Measurements from ENCODE around the gene CCDC195.
A peak's percentile ranks its signal among the peaks of the same experiment; 100 is the strongest.

CCDC195 gene, protein sequence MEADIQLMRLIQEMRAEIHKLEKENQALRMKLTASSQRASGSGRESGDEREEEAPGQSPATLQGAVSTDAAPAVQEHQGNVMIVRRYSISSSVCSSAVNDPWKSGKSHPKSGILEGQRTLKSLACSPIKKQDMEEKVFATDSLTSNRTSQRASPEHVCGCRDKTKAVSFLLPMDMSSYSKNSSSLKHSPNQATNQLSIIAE
- 0 reads per million in 4 donors for total RNA-seq

DNA sequence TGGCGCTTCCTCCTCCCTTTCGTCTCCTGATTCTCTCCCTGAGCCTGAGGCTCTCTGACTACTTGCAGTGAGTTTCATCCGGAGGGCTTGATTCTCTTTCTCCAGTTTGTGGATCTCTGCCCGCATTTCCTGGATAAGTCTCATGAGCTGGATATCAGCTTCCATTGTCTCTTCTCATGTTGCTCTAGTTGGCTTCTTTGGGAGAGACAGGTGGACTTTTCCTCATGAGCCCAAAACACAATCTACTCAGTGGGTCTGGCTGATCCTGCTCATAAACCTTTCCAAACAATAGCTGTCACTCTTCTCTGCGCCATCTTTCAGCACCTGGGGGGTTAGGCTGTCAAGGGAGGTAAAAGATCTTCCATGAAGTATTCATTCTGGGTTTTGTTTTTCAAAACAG, at the start of gene CCDC195:
TSS of gene CCDC195 (minus strand) at position 165 of the 400 bp plus-strand sequence. CDS start at position 165, 0 bp downstream.
- DNase-seq, result no peak

DNA sequence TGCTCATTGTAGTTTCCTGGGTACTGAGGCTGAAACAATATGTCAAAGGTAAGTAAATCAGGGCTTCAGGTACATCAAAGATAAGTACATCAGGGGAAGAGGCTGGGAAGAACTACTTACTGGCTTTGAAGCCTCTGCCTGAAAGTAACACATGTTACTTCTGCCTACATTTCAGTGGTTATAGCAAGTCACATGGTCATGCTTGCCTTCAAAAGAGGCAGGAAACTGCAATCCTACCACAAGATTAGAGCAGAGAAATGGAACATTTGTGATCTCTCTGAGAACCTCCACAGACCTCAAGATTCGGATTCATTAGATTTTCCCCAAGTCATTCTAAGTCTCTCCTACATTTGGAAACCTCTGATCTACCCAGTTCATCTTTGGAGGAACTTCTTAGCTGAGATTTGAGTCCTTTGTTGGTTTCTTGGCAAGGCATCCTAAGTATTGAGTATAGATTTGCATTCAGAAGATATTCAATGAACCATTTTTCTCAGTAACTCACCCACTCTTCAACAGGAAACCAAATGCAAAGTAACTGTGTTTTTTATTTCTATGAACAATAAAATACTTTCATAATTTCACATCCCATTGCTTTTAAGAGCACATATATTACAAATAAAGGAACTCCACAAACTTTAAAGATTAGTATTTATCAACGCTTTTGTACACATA, 48.5 kb upstream of the CCDC195 start:
- DNase-seq, result peak in 1 of 5 donors; percentile 26

DNA sequence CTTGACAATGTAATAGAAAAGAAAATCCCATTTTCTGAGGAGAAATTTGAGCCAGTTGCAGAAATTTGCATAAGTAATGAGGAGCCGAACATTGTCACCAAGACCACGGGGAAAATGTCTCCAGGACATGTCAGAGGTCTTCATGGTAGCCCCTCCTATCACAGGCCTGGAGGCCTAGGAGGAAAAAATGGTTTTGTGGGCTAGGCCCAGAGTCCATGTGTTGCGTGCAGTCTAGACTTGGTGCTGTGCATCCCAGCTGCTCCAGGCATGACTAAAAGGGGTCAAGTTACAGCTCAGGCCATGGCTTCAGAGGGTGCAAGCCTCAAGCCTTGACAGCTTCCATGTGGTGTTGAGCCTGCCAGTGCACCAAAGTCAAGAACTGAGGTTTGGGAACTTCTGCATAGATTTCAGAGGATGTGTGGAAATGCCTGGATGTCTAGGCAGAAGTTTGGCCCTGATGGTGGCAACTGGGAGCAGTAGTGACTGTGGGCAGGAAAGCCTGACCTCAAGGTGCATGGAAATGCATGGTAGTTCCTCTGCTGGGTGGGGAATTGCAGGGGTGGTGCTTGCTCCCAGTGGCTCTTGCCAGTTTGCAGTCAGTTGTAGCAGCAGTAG, 41.9 kb upstream of the CCDC195 start:
- DNase-seq, result no peak

DNA sequence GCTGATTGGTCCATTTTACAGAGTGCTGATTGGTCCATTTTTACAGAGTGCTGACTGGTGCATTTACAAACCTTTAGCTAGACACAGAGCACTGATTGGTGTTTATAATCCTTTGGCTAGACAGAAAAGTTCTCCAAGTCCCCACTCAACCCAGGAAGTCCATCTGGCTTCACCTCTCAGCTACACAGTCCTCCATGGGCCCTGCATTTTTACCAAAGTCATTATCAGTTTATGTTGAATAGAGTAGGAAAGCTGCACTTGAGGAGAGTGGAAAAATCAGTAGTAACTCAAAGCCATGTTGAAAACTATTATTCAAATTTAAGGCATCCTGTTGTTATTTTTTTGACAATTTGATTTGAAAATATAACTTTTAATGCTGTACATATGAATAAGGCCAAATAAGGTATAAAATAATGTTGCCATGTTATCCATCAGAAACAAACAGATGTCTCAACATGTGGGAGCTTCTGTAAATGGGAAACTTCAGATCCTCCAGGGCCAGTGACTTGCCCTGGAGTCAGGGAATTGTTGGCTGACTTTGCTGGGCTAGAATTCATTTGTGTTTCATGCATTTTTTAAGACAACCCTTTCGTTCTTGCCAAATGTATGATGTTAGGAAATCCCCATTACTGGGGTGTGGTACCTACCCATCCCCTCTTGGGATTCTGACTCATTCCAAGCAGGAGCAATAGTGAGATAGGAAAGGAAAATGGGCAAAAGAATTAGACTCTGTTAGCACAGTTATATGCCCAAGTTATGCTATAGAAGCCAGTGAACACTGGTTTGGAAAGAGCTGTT, 37.8 kb upstream of the CCDC195 start:
- DNase-seq, result no peak

DNA sequence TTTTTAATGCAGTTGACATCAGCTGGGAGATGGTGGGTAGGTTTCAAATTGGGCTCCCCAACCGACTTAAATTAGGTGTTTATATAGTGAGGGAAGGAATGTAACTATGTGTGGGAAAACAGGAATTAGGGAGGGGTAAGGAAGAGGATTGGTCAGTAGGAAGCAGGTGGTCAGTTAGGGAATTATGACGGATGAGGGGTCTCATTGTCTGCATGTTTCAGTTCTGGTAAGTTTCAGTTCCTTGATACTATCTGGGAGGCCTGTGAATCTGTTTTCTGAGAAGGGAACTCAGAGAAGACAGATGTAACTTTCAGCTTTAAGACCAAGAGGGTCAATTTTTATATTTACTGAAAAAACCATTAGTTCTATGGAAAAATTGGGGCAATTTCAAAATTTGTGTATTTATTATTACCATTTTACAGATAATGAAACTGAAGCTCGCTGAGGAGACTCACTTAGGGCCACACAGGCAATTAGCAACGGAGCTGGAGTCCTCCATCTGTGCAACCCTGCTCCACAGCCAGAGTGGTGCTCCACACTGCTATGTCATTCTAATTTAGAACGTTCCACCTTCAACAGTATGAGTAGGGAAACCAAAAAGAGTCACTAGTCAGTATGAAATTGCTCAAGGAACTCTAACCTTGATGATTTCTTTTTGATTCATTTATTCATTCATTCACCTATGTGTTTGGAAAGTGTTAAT, 36.0 kb upstream of the CCDC195 start:
- DNase-seq, result no peak

DNA sequence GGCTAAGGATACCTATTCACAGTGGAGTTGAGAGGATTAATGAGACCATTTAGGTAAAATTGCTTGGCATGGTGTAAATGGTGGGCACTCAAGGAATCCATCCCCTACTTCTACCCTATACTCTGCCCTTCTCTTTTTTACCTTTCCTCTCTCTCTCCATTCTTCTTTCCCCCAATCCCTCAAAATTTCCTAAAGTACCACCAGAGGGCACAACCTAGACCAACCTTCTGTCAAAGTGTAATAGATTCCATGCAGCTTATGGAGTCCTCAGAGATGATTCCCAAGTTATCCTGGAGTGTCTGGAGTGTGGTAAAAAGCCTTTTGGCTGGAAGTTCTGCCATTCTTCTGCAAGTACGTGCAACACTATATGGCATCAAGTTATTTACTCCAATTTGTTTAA, 33.0 kb upstream of the CCDC195 start:
- no peak for DNase-seq

DNA sequence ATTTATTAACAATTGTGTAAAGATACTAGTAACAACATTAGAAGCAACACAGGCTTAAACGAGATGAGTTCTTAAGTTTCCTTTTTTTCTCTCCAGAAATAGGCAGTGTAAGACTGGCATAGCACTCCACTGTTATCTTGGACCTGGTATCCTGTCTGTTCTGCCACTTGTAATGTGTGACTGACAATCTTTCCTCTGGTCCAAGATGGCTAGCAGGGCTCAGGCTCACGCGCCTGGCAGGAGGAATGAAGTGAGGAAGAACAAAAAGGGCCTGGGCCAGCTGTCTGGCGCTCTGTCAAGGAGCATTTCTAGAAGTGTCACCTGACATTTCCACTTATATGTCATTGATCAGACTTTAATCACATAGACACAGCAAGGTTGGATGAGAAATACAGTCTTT, 31.6 kb upstream of the CCDC195 start:
- no peak for DNase-seq

DNA sequence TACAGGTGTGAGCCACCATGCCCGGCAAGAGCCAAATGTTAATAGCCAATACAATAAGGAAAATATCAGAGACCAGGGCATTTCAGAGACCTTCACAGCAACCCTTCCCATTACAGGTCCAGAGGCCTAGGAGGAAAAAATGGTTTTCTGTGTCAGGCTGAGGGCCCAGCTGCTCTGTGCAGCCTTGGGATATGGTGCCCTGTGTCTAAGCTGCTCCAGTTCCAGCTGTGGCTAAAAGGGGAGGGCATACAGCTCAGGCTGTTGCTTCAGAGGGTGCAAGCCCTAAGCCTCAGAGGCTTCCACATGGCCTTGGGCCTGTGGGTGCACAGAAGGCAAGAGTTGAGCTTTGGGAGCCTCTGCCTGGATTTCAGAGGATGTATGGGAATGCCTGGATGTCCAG, 20.1 kb upstream of the CCDC195 start:
- DNase-seq, result no peak

DNA sequence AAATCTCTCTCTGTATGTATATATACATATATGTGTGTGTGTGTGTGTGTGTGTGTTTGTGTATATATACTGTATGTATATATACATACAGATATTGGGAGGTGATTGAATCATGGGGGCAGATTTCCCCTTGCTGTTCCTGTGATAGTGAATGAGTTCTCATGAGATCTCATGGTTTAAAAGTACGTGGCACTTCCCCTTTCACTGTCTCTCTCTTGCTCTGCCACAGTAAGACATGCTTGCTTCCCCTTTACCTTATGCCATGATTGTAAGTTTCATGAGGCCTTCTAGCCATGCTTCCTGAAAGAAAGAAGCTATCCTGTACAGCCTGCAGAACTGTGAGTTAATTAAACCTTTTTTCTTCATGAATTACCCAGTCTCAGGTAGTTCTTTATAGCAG, 18.8 kb upstream of the CCDC195 start:
- DNase-seq, result no peak

DNA sequence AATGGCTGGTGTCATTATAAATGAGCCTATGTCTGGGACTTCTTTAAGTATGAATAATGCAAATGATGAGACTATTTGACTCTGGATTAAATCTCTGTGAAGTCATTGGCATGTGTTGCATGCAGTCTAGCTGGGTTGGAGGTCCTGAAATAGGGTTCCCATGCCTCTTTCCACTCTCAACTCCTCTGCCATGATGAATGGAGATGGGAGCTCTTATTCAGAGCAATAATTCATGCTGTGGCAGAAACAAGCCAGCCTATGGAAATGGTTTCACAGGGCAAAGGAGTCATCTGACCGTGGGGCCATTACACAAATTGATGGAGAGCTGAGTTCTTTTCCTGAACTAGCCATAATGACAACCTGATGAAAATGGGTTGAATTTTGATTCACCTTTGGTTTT, 15.5 kb upstream of the CCDC195 start:
- no peak for DNase-seq

DNA sequence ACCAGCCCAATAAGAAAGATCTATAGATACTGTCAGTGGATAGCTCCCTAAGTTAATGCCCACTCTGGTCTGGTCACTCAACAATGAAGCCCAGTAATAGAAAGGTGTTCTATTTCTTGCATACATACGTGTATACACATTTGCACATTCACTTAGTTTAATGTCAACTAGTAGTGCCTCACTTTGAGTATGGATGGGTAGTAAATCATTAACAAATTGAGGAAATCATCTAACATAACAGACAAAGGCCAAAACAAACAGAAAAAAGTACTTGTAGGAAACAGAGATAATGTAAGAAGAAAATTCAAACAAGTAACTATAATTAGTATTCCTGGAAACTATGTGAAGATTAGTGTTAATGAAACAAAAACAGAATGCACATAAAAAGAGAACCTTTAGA, 13.3 kb upstream of the CCDC195 start:
- no peak for DNase-seq

DNA sequence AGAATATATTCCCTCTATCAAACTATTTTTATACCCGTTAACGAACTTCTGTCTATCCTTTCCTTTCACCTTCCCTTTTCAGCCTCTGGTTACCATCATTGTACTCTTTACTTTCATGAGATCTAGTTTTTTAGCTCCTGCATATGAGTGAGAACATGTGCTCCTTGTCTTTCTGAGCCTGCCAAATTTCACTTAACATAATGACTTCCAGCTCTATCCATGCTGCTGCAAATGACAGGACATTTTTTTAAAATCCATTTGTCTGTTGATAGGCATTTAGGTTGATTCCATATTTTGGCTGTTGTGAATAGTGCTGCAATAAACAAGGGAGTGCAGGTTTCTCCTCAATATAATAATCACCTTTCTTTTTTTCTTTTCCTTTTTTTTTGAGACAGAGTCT, 8.2 kb upstream of the CCDC195 start:
- no peak for DNase-seq

DNA sequence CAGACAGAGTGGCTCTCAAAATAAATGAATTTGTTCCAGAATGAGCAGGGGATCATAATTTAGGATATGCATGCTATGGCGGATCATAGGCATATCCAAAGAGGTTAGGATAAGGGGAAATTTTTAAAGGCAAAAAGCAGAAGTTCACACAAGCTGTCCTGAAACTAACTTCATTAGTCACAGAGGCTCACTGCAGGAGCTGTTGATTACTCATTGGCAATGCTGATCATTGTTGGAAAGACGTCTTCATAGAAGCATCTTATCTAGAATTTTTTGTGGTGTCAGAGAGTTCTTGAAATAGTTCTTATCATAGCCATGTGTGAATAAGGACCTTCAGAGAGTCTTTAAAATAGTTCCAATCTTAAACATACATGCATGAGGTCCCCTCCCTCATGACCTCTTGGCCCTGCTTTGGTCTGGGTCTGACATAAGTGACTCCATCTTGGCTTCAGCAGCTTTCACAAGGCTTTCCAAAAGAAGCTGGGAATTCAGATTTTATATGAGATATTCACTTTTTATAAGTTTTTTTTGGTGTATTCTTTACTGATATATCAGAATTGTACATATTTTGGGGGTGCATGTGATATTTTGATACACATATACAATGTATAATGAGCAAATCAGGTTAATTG, 7.5 kb upstream of the CCDC195 start:
- no peak for DNase-seq

DNA sequence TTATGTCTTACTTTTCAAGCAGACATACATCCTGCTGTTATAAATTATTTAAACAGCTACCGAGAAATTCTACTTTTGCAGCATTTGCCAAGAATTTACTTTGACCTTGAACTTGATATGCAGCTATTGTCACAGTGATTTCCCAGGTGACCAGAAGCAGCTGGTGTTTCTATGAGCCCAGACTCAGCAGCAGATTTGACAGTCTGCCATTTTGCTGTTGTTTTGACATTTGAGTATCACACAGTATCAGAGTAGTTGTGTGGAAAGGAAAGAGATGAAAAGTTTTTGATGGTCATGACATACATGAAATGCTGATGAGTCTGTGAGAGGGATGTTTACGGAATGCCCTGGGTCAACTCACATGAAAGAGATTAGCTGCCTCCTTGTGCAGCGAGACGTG, 6.6 kb upstream of the CCDC195 start:
- no peak for DNase-seq

DNA sequence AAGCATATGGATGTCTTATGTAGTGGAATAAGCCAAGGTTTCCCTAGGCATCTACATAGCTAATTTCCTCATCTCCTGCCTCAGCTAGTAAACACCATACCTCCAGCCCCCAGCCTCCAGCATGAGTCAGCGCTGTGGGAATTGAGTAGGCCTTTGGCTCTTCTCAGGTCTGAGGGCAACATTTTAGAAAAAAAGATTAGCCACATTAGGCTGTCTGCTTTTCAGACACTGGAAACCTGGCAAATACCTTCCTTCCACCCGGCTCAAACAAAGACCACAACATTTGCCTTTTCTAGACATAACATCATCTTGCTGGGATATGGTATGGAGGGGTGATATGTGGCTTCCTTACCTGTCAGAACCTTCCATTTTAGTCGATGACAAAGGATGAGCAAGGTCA, 6.1 kb upstream of the CCDC195 start:
- DNase-seq, result no peak

DNA sequence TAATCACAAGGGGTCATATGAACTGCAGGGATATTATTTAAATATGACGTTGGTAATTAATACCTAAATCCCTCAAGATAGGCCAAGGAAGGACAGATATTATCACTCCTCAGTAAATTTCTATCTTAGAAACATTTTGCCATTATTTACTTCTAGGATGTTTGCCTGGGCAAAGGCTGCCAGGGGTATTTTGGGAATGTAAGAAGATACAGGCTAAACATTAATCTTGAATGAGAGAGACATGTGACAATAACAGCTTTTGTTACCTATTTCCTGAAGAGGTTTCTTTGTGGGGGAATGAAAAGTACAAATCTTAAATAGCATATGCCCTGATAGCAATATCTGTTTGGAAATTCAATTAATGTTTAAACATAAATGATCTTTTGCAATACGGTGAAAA, 756 bp upstream of the CCDC195 start:
- no peak for DNase-seq

DNA sequence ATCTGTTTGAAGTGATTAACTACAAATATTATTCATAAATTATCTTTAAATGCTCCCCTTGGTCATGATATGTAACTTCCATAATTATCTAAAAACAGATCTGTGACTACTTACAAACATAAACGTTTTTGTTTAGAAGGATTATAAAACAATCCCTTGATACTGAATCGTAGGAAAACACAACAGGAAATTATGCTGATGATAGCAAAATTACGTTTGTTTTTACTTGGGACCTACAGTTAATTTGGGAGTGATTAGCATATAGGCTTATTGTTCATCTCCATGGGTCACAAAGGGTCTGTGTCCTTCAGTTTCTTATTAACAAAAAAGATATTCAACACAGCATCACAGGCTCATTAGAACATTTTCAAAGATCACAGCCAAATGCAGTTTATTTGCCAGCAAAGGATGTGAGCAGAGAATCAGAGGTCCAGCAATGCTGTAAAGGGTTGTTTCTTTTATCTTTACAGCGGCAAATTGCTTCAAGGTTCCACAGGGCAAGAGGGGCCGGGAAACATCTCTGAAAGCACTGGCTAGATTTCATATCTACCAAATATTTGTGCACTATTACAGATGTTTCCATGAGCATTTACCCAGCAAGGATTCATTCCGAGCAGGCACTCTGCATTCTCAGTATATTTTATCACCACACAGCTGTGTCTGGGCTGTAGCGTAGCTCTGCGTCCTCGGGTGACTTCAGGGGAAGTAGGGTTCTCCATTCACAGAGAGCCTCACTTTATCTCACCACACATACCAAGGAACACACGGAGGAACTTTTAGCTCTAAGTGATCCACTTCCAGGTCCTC, 4.1 kb downstream of the CCDC195 start:
- DNase-seq, result no peak

DNA sequence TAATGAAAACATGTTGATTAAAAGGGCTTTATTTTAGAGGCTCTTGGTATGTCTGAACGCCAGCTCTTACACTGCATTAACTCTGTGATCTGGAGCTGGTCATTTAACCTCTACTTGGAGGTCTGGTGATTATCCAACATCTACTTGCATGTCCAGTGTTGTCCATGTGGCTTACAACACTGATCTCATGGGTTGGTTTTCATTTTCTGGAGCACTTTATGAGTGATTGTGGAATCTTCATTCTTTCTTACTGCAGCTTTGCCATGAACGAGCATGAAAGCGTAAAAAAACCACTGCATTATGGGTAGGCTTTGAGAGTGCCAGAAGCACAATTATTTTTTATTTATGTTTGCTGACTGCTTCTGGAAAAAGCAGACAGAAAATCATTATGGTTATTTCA, 4.8 kb downstream of the CCDC195 start:
- no peak for DNase-seq

DNA sequence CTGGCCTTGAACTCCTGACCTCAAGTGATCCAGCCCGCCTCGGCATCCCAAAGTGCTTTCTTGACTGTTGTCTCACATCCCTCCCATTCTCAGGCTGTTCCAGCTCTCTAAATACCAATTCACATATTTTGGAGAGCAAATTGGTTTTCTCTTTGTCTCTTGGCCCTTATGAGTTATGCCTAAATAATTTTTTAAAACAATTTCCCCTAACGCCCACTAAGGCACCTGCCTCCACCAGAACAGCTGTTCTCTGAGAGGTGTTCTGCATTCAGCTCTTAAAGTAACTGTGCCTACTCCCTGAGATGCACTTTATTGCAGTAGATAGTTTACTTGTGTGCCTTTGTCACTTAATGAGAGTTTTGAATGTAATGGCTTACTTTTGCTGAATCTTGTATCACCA, 6.9 kb downstream of the CCDC195 start:
- DNase-seq, result no peak

DNA sequence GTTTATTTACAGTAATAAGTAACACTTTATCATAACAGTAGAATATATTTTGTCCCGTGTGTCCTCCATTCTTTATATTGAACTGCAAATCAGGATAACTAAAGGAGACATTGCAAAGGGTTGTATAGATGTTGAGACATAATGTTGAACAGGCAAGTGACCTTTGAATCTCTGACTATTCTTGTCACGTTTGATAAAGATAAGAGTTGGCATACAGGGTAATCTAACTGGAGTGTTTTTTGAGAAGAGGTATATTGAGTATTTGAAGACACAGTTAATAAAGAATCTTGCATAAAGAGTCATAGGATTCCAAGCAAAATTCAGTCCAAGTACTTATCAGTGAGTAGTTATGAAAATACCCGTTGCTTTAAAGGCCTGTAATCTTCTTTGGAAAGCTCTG, 21.7 kb downstream of the CCDC195 start:
- DNase-seq, result no peak

DNA sequence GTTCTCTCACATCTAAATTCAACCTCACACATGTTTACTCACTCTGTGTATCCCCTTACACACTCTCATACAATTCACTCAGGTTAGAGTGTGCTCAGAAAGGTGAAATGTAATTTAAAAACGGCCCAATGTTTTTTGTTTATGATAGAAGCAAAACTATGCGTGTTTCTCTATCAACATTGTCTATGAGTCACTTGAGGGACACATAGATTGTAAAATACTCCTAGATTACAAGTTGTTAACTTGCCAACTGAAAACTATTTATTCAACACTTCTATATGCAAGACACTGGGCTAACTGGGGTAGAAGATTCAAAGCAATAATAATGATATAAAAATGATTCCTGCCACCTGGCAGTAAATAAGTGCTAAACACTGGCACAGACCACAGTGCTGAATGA, 24.6 kb downstream of the CCDC195 start:
- no peak for DNase-seq

DNA sequence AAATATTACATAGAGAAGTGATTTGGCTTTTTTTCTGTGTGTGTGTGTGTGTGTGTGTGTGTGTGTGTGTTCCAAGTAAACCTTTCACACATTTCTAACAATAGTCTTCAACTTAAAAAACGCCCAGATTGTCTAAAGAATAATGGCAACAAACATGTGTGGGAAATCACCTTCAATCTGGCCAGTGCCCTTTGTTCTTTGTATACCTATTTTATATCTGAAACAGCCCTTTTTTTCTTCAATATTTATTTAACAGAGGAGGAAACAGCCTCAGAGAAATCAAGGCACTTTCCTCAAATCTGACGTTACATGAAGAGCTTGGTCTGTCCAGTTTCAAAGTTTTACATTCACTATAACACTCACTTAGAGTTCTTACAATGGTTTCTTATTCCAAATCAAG, 25.3 kb downstream of the CCDC195 start:
- no peak for DNase-seq
